Activated naive CD8-positive, alpha-beta T cell treated with anti-CD3 and anti-CD28 coated beads, Interleukin-2, amount 50 U/mL, for 16 hours (primary cell): Measurements from ENCODE around the gene FLG.
"Not testable (repeated sequence)": the region's sequence is repeated elsewhere in the genome, so short reads cannot be mapped to it uniquely, and the experiment has no call there.

ENCODE experiments used
- DNase-seq: peaks from one replicate; pipeline ENCODE4 v3.0.0-alpha.2; 2020; ENCODE audit warnings: low read depth, low spot score

Gene FLG

GRCh38 chr1:152325111-152325510 lies at the start of gene FLG:
Gene FLG (minus strand): TSS chr1:152325239. CDS start chr1:152315456, 9,783 bp downstream.
- DNase-seq: no peak

DNA sequence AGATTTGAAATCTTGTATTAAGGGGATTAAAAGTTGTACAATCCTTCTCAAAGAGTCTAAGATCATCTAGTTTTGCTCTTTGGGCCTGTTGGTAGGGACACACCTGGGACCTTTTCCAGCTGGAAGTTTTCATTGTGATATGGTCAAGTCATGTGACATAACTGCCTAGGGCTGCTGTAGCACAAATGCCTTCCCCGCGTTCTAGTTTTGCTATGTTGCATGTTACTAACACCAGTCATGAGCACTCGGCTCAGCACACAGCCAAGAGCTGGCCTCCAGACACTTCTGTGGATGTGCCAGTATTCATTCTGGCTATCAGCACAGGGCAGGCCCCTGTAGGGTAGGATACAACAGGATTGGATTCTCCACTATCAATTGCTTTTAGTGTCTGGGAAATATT lies 49.4 kb upstream of the FLG start:
- no peak for DNase-seq

DNA sequence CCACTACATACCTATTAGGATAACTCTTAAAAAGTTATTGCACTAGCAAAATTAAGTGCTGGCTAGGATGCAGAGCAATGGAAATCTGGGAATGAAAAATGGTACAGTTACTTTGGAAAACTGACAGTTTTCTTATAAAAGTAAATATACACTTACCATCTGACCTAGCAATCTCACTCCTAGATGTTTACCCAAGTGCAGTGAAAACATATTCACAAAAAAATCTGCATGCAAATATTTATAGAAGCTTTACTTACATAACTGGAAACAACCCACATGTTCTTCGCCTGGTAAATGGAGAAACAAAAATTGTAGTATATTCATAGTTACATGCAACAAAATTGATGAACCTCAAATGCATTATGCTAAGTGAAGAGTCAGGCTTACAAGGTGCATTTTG lies 47.6 kb upstream of the FLG start:
- no peak for DNase-seq

DNA sequence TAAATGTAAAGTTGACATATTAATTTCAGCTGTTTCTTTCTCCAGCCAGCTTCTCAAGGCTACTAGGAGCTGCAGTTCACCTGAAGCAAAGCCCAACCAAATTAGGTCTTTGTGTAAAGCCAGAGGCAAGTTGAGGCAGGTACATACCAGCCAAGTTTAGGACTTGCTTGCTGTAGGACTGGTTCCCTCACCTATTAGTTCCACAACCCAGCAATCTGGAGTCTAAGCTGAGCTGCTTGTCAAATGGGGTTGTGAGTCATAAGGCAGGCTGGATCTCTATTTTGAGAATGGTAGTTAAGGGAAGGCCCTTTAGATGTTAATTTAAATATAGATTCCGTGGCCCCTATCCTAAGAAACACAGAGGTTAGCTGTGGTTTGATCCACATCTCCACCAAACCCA lies 42.4 kb upstream of the FLG start:
- DNase-seq: no peak

DNA sequence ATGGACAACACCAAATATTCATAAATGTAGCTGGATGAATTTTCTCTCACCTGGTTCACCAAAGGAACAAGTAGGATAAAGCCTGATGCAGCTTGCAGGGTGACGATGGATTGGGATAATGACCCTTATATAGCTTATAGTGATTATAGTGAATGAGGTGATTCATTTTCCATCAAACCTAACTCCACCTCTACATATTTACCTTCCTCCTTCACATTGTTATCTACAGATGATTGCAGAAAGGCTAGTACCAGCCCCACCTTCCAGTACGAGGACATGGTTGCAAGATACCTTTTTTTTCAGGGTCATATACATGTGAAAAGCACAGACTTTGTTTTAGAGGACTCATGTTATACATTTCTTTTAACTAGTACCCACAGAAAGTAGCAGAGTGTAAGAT lies 34.9 kb upstream of the FLG start, which contains the start of gene FLG2:
Gene FLG2, minus strand, starts transcription at position 101 of the 400 bp plus-strand sequence. CDS start 1,122 bp downstream, outside the sequence.
- no peak for DNase-seq

DNA sequence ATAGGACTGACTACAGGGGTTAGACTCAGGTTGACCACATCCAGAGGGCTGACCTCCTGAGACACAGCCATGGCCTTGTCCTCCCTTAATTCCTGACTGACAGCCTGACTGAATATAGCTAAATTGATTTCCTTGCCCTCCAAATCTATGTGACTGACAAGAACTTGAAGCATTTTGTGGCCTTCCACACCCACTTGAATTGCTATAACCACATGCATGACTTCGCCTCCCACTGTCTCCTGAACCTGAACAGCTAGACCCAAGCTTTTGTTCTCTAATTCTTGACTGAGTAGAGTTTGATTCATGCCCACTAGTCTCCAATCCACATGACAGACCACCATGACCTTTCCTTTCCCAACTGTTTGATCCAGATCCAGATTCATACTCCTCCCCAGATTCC lies 31.7 kb upstream of the FLG start:
- DNase-seq: no peak

DNA sequence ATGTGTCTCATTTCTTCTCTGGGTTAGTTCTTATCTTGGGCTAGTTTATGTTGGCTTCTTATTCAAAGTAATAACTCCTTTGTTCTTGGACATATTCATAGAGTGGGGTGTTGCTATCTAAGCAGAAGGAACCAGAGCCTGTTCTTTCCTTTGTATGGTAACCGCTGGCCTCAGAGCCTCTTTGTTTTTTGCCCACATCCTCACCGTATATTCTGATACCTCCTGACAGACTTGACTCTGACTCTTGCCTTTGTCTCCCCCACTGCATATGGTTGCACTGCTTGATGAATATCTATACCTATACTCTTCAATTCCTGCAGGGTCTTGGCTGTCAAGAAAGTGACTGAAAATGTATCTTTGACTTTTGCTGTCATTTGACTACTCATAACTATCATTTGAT lies 24.6 kb upstream of the FLG start:
- DNase-seq: no peak

- DNase-seq: no peak
Observed at GRCh38 chr1:152348447-152348846, 23.4 kb upstream of the FLG start.

GRCh38 chr1:152347116-152347728 lies 22.2 kb upstream of the FLG start:
- DNase-seq: peak; percentile 25

DNA sequence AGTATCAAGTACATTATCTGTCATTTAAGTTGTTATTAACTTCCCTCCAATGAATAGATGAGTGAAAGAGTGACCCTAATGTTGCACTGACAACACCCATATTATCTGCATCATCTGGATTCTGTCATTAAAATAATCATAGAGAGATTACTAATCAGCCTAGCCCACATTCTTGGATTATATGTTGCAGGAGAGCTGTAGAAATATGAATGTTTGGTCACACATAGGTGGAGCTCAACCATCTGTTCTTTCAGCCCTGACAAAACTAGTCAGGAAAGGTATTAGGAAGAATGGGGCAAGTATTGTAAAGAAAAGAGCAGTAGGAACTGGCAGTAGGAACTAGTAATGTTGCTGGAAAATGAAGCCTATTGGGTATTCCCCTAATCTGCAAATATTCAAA lies 19.4 kb upstream of the FLG start:
- DNase-seq: no peak

DNA sequence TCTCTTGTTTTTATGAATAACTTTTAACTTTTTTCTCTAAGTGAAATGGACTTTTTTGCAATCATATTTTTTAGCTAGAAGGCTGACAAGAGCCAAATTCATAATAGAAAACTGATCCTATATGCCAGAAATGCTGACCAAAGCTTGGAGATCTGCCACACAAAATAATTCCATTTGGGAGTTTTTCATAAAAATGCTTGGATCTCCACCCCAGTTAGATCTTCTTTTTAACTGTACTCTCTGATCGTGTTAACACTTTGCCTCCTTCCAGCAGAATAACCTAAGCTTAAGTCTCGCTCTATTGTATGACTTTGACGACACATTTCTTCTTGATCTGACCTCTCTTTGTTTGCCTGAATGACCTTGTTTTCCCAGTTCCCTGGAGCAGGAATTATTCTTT lies 18.0 kb upstream of the FLG start:
- DNase-seq: no peak

GRCh38 chr1:152335399-152335798 lies 10.4 kb upstream of the FLG start:
- DNase-seq: no peak

DNA sequence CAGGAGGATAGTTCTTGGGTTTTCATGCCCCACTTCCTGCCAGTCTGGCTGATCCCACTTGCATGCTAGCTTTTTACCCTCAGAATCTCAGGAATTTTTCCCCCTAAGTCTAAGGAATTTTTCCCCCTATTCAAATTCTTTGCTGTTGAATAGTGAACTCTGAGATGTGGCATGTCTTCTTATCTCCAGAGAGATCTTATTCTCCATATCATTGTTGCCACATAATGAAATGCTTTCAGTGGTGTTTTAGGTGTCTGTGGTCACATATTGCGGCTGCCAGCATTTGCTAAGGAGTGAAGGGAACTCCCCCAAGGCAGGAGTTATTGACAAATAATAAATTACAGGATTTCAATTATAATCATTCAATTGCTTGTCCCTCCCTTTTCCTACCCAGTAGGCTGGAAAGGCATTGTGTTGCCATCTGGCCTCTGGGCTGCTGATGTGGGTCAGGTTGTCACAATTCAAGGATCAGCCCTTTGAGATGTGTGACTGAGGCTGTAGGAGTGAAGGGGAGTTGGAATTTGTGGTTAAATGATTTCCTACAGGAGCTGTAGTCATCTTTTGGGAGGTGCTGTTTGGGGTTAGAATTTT lies 3.9 kb upstream of the FLG start:
- no peak for DNase-seq

DNA sequence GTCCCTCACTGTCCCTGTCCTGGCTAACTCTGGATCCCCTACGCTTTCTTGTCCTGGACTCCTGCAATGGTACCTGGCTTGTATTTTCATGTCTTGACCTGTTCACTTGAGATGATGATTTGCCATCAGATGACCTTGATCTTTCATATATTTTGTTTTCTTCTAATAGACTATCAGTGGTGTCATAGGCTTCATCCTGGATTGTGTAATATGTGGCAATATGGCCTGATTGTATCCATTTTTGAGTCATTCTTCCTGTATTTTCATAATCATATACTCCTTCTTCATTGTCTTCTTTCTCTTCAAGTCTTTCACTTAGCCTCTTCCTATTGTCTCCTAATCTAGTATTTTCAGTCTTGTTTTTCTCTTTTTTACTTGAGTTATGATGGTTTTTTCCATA lies 11.1 kb downstream of the FLG start:
- DNase-seq: no peak

GRCh38 chr1:152313319-152313801 lies 11.7 kb downstream of the FLG start:
- no peak for DNase-seq

GRCh38 chr1:152312169-152312568 lies 12.9 kb downstream of the FLG start:
- not testable (repeated sequence) for DNase-seq

GRCh38 chr1:152309955-152310354 lies 15.1 kb downstream of the FLG start:
- DNase-seq: no peak

GRCh38 chr1:152309320-152309901 lies 15.6 kb downstream of the FLG start:
- DNase-seq: not testable (repeated sequence)

GRCh38 chr1:152308758-152309157 lies 16.3 kb downstream of the FLG start:
- not testable (repeated sequence) for DNase-seq

GRCh38 chr1:152307970-152308369 lies 17.1 kb downstream of the FLG start:
- DNase-seq: not testable (repeated sequence)

DNA sequence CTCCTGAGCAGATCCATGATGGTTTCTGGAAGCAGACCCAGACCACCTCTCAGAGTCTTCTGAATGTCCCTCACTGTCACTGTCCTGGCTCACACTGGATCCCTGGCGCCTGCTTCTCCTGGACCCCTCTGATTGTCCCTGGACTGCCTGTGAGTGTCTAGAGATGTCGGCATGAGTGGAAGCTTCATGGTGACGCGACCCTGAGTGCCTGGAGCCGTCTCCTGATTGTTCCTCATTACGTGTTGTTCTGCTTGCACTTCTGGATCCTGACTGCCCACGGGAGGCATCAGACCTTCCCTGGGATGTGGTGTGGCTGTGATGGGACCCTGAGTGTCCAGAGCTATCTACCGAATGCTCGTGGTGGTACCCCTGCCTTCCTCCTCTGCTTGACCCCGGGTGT lies 18.9 kb downstream of the FLG start:
- not testable (repeated sequence) for DNase-seq

DNA sequence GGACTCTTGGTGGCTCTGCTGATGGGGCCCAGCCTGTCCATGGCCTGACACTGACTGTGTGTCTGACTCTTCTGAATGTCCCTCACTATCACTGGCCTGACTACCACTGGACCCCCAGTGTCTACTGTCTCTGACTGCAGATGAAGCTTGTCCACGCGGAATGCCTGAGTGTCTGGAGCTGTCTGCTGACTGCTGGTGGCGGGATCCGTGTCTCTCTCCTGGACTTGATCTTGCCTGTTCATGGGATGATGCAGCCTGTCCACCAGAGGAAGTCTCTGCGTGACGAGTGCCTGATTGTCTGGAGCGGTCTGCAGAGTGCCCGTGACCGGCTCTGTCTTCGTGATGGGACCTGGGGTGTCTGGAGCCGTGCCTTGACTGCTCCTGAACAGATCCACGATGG lies 20.3 kb downstream of the FLG start:
- DNase-seq: not testable (repeated sequence)
